OCI-LY7 (cell line): ENCODE data around the gene B3GALNT2. TPM values are rescaled to one million over a fixed set of nuclear protein-coding genes. Genes with fewer than 3 reads are reported as not detected.

Experiments
- BruUV-seq: library from RNA; stranded (reverse); fragments of 400-500 nt; replicated peaks from 2 replicates; lab custom pipeline; 2021; lab: Mats Ljungman, UMichigan
- CTCF ChIA-PET: fragments of 300-600 bp; sonication (Branson Sonifier 250); formaldehyde crosslinking; loops from one replicate; lab custom pipeline; 2022; ENCODE audit warnings: antibody characterized with exemption; ENCODE audit not compliant: unreplicated experiment; lab: Charles Lee
- POLR2A ChIA-PET: fragments of 300-600 bp; sonication (Branson Sonifier 250); formaldehyde crosslinking; loops from one replicate; lab custom pipeline; 2022; ENCODE audit warnings: antibody characterized with exemption; lab: Charles Lee
- DNase-seq: peaks from one replicate; pipeline ENCODE4 v3.0.0-alpha.2; 2015; ENCODE audit warnings: low spot score
- H2AFZ ChIP-seq: fragments of 200-600 bp; sonication (generic), shearing (Covaris generic); 2 replicates; pipeline ENCODE4 v1.6.1; 2014; ENCODE audit warnings: mild to moderate bottlenecking, antibody characterized with exemption, low read length, moderate library complexity
- H3K27ac ChIP-seq: fragments of 200-600 bp; sonication (generic); 2 replicates; pipeline ENCODE4 v1.5.1; 2014; ENCODE audit warnings: mixed run types, low read depth, mild to moderate bottlenecking, moderate library complexity, low read length, inconsistent platforms; ENCODE audit not compliant: poor library complexity, severe bottlenecking
- H3K36me3 ChIP-seq: fragments of 200-600 bp; sonication (generic); 2 replicates; pipeline ENCODE4 v1.6.1; 2014; ENCODE audit warnings: mild to moderate bottlenecking, antibody characterized with exemption, low read length, moderate library complexity, mixed read lengths; ENCODE audit not compliant: insufficient read depth
- H3K4me1 ChIP-seq: fragments of 200-600 bp; sonication (generic); 2 replicates; pipeline ENCODE4 v1.5.1; 2014; ENCODE audit warnings: mild to moderate bottlenecking, low read length; ENCODE audit not compliant: insufficient read depth, poor library complexity, severe bottlenecking
- H3K4me2 ChIP-seq: fragments of 200-600 bp; sonication (generic); 2 replicates; pipeline ENCODE4 v1.6.1; 2014; ENCODE audit warnings: mild to moderate bottlenecking, low read length
- H3K4me3 ChIP-seq: fragments of 200-600 bp; sonication (generic); 2 replicates; pipeline ENCODE4 v1.5.1; 2014; ENCODE audit warnings: mild to moderate bottlenecking, low read depth, low read length; ENCODE audit not compliant: poor library complexity, severe bottlenecking
- H3K79me2 ChIP-seq: fragments of 200-600 bp; sonication (generic); 2 replicates; pipeline ENCODE4 v1.6.1; 2016; ENCODE audit warnings: low read depth, mild to moderate bottlenecking, low read length, moderate library complexity, mixed read lengths; ENCODE audit not compliant: insufficient read depth
- H3K9me2 ChIP-seq: fragments of 200-600 bp; sonication (generic); 2 replicates; pipeline ENCODE4 v1.6.1; 2016; ENCODE audit warnings: mild to moderate bottlenecking, low read length, mixed read lengths; ENCODE audit not compliant: insufficient read depth
- H3K9me3 ChIP-seq: fragments of 200-600 bp; sonication (generic); 2 replicates; pipeline ENCODE4 v1.6.1; 2014; ENCODE audit warnings: mild to moderate bottlenecking, mixed run types, low read length, mixed read lengths
- H4K20me1 ChIP-seq: fragments of 200-600 bp; sonication (generic); 2 replicates; pipeline ENCODE4 v1.6.1; 2014; ENCODE audit warnings: mild to moderate bottlenecking, antibody characterized with exemption, low read length, moderate library complexity, mixed read lengths; ENCODE audit not compliant: insufficient read depth
- CTCF ChIP-seq: fragments of 200-600 bp; sonication (generic); conservative IDR thresholded peaks from 2 replicates; pipeline ENCODE4 v1.5.1; 2014; ENCODE audit warnings: mild to moderate bottlenecking, antibody characterized with exemption, low read length, moderate library complexity, mixed read lengths
- EZH2phosphoT487 ChIP-seq: fragments of 200-600 bp; sonication (generic); IDR thresholded peaks from 2 replicates; pipeline ENCODE4 v1.6.1; 2018; ENCODE audit warnings: low read depth, borderline replicate concordance, mild to moderate bottlenecking, mixed run types, antibody characterized with exemption, low read length, moderate library complexity, mixed read lengths
- intact Hi-C: fragments of 100-400 bp; cut with micrococcal nuclease; formaldehyde crosslinking; loops from one replicate; pipeline ENCODE4 v1.10.0; 2022; ENCODE audit not compliant: unreplicated experiment
- total RNA-seq, 2 experiments: library from RNA; depleted of rRNA in 1 of 2; stranded (reverse); fragments of >200 nt in 1 of 2; shearing (Covaris generic) in 1 of 2; gene quantifications; 2 replicates each; pipeline ENCODE4 v1.2.3, GENCODE V29; 2014 to 2022

Gene B3GALNT2
- total RNA-seq, 2 experiments from 2014 or later: 18.6 to 24.3 TPM

GRCh38 chr1:235502601-235503402 lies 1.4 kb downstream of the B3GALNT2 start:
- no peaks in the 10 kb centered on the region for H3K9me3 ChIP-seq
- intact Hi-C loops: loop anchor here (5.0 to 10.0 kb wide), 4 partner anchors 401 to 1028 kb away; partner anchors contain the start of gene TARBP1
- H3K9me2 ChIP-seq: no peaks in the 10 kb centered on the region
- H3K4me1 ChIP-seq: peaks cover 36% of the 10 kb centered on the region
- no peak for DNase-seq
- peak overlapping the region; percentile 90; the same call in 1 of the 2 replicates for H2AFZ ChIP-seq
- TSS peak; percentile 69 for BruUV-seq
- peaks cover 33% of the 10 kb centered on the region; the same call in 1 of the 2 replicates for H4K20me1 ChIP-seq
- H3K4me3 ChIP-seq: peak overlapping the region; percentile 74
- H3K4me2 ChIP-seq: peak overlapping the region; percentile 96
- ChIA-PET CTCF (interaction anchor here (0.9 kb wide), 1 partner anchor 469 kb away, joined by 3 read pairs; no protein-coding TSS in a partner anchor), POLR2A (interaction anchor here (0.5 to 1.6 kb wide), 8 partner anchors 14 to 1028 kb away, joined by 3 to 4 read pairs (median 4); no protein-coding TSS in a partner anchor)
- H3K36me3 ChIP-seq: no peaks in the 10 kb centered on the region
- no peak for TF ChIP-seq EZH2phosphoT487
- no peak for TF ChIP-seq CTCF
- H3K27ac ChIP-seq: no peak overlapping the region
- H3K79me2 ChIP-seq: peaks cover 55% of the 10 kb centered on the region

GRCh38 chr1:235500971-235501540 lies 3.2 kb downstream of the B3GALNT2 start:
- BruUV-seq: no TSS peak
- peak overlapping the region; percentile 56 for H3K4me2 ChIP-seq
- ChIA-PET CTCF (no interaction called here), POLR2A (interaction anchor here (0.6 kb wide), 2 partner anchors 396 to 890 kb away, joined by 4 read pairs; no protein-coding TSS in a partner anchor)
- no peaks in the 10 kb centered on the region for H3K9me2 ChIP-seq
- intact Hi-C loops: loop anchor here (5.0 to 10.0 kb wide), 4 partner anchors 399 to 1026 kb away; partner anchors contain the start of gene TARBP1
- no peaks in the 10 kb centered on the region for H3K9me3 ChIP-seq
- H3K4me3 ChIP-seq: no peak overlapping the region
- peak overlapping the region; percentile 16 for H3K27ac ChIP-seq
- TF ChIP-seq CTCF (no peak), EZH2phosphoT487 (no peak)
- H3K4me1 ChIP-seq: peaks cover 33% of the 10 kb centered on the region
- H4K20me1 ChIP-seq: peaks cover 34% of the 10 kb centered on the region; the same call in 1 of the 2 replicates
- DNase-seq: peak; percentile 46
- no peaks in the 10 kb centered on the region for H3K36me3 ChIP-seq
- H3K79me2 ChIP-seq: peaks cover 66% of the 10 kb centered on the region
- no peak overlapping the region for H2AFZ ChIP-seq
